Gastroesophageal sphincter (tissue), 4 donors: ENCODE data around the gene RALGPS1. TPM values are rescaled to one million over a fixed set of nuclear protein-coding genes. Genes with fewer than 3 reads are reported as not detected.
A peak's percentile ranks its signal among the peaks of the same experiment; 100 is the strongest.

Source experiments
- ATAC-seq: fragments of 150-250 bp; one replicate; pipeline ENCODE4 v1.9.1; 2016; ENCODE audit warnings: mild to moderate bottlenecking, moderate library complexity
- H3K27ac ChIP-seq, 4 donors: fragments of 200-600 bp; sonication (generic) in 3 of 4; 1 replicate in 3 of 4; 2 replicates in 1 of 4; pipeline ENCODE4 v1.5.1; 2016 to 2019
- H3K27me3 ChIP-seq: fragments of 200-600 bp; sonication (generic); one replicate; pipeline ENCODE4 v1.5.1; 2019
- H3K36me3 ChIP-seq, 2 donors: fragments of 200-600 bp; sonication (generic); one replicate each; pipeline ENCODE4 v1.5.1; 2019; ENCODE audit warnings: control low read depth in 1 of 2
- H3K4me1 ChIP-seq, 3 donors: fragments of 200-600 bp; sonication (generic); 1 replicate in 2 of 3; 2 replicates in 1 of 3; pipeline ENCODE4 v1.5.1; 2016 to 2019; ENCODE audit warnings: control low read depth in 2 of 3
- H3K4me3 ChIP-seq, 2 donors: fragments of 200-600 bp; sonication (generic); one replicate each; pipeline ENCODE4 v1.5.1; 2019; ENCODE audit warnings: mild to moderate bottlenecking in 1 of 2, moderate library complexity in 1 of 2
- H3K9me3 ChIP-seq, 3 donors: fragments of 200-600 bp; sonication (generic); one replicate each; pipeline ENCODE4 v1.5.1; 2017 to 2019; ENCODE audit warnings: control low read depth in 2 of 3
- EP300 ChIP-seq: sonication (generic); formaldehyde crosslinking; IDR thresholded peaks from one replicate; pipeline ENCODE4 v1.6.1; 2017; ENCODE audit warnings: antibody characterized with exemption, mild to moderate bottlenecking
- POLR2A ChIP-seq, 2 donors: fragments of 450-650 bp; IDR thresholded peaks; one replicate each; pipeline ENCODE4 v1.6.1; 2017; ENCODE audit warnings: antibody characterized with exemption in 2 of 2, mild to moderate bottlenecking in 2 of 2, moderate library complexity in 1 of 2
- POLR2AphosphoS5 ChIP-seq: sonication (generic); formaldehyde crosslinking; IDR thresholded peaks from one replicate; pipeline ENCODE4 v1.6.1; 2017; ENCODE audit warnings: antibody characterized with exemption
- WGBS, 2 donors: methylation state at CpG; one replicate each; pipeline ENCODE4 v1.1.5; 2018; ENCODE audit warnings: low coverage in 1 of 2; 5-methylcytosine and 5-hydroxymethylcytosine counted together
- total RNA-seq, 4 donors: library from RNA; depleted of rRNA; stranded (reverse); fragments of >200 nt; gene quantifications; one replicate each; pipeline ENCODE4 v1.1.0, GENCODE V29; 2016
- TF ChIP-seq, protein P1 (sequence below), 4 experiments: fragments of 200-600 bp in 2 of 4; fragments of 450-650 bp in 2 of 4; sonication (generic) in 1 of 4; IDR thresholded peaks; one replicate each; pipeline ENCODE4 v1.5.1; 2017 to 2019; ENCODE audit warnings: antibody characterized with exemption in 4 of 4, mild to moderate bottlenecking in 2 of 4, moderate library complexity in 2 of 4

Gene RALGPS1
- total RNA-seq, 4 donors from 2014 or later: 5.9 to 17.4 (median 11.3) TPM

DNA sequence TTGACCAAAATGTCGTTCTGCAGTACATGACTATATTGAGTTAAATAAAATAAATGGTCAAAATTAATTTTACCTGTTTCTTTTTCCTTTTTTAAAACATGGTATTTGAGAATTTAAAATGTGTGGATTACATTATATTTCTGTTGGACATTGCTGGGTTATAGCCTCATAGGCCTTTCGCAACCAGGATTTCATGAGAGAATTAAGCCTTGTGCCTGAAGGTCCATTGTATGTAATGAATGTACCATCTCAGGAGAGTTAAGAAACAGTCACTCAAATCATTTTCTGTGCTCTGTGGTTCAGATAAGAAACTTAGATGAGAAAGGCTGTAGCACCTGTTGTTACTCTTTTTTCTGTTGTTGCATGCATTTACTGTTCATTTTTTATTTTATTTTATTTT is 104.4 kb downstream of the RALGPS1 start:
- no peak for TF ChIP-seq EP300
- TF ChIP-seq POLR2AphosphoS5: no peak
- TF ChIP-seq, protein P1, sequence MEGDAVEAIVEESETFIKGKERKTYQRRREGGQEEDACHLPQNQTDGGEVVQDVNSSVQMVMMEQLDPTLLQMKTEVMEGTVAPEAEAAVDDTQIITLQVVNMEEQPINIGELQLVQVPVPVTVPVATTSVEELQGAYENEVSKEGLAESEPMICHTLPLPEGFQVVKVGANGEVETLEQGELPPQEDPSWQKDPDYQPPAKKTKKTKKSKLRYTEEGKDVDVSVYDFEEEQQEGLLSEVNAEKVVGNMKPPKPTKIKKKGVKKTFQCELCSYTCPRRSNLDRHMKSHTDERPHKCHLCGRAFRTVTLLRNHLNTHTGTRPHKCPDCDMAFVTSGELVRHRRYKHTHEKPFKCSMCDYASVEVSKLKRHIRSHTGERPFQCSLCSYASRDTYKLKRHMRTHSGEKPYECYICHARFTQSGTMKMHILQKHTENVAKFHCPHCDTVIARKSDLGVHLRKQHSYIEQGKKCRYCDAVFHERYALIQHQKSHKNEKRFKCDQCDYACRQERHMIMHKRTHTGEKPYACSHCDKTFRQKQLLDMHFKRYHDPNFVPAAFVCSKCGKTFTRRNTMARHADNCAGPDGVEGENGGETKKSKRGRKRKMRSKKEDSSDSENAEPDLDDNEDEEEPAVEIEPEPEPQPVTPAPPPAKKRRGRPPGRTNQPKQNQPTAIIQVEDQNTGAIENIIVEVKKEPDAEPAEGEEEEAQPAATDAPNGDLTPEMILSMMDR (IDR thresholded peaks at IDR 0.05): no peak
- TF ChIP-seq POLR2A (IDR thresholded peaks at IDR 0.05): no peak
- H3K36me3 ChIP-seq: no peaks in the 10 kb centered on the region
- H3K4me3 ChIP-seq: no peak overlapping the region
- WGBS, 2 donors: 97 to 98% methylated on average over 2 of the region's 2 CpGs
- ATAC-seq: no peak
- H3K27ac ChIP-seq: no peak overlapping the region
- H3K27me3 ChIP-seq: no peaks in the 10 kb centered on the region
- H3K9me3 ChIP-seq: no peaks in the 10 kb centered on the region
- H3K4me1 ChIP-seq: peaks cover 0 to 36% (median 12%) of the 10 kb centered on the region in 3 donors

DNA sequence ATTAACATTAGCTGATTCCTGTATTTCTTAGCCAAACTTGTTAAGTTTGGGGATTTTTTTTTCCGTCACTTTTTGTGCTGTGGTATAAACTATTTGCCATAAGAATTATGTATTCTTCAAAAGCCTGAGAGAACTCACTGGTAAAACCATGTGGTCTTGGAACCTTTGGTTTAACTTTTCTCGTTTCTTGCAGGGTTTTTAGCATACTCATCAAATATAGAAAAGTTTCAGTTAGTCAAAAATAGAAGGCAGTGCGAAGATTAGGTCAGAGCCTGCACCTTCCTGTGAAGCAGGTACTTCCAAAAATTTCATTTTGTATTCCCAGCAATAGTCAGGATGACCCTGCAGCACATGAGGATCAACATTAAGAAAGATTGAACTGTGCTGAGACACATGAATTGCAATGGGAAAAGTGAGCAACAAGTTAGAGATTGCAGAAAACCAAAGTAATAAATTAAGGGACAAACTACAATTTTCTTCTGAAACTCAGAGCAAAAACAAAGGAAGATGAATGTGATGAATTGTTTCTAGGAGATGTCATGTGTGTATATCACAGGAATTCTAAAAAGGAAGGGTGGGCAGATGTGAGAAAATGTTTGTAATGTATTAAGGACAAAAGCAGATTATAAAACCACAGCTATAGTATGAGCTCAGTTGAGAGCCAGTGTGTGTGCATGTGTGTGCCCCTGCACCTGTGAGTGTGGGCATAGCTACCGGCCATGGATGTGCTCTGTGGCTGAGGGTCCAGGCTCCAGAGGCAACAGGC is 105.6 kb downstream of the RALGPS1 start:
- no peak for ATAC-seq
- WGBS, 2 donors: 82 to 91% methylated on average over 4 of the region's 4 CpGs
- no peaks in the 10 kb centered on the region for H3K27me3 ChIP-seq
- peak overlapping the region in 2 of 4 donors; percentile 68 to 72 for H3K27ac ChIP-seq
- H3K4me1 ChIP-seq: peaks cover 0 to 29% (median 12%) of the 10 kb centered on the region in 3 donors
- no peaks in the 10 kb centered on the region for H3K36me3 ChIP-seq
- H3K9me3 ChIP-seq: no peaks in the 10 kb centered on the region
- no peak overlapping the region for H3K4me3 ChIP-seq
- no peak for TF ChIP-seq EP300
- TF ChIP-seq, protein P1 (IDR thresholded peaks at IDR 0.05): no peak
- no peak for TF ChIP-seq POLR2AphosphoS5
- TF ChIP-seq POLR2A (IDR thresholded peaks at IDR 0.05): no peak

DNA sequence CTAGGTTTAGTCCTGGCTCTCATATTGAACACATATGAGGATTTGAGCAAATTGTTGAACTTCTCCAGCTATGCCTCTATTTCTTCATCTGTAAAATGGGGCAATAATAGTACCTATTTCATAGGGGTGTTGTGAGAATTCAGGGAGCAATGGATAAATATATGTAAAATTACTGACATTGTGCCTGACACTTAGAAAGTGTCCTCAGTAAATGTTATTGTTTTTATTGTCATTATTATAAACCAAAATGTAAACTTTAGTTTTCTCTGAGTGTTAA is 106.2 kb downstream of the RALGPS1 start:
- TF ChIP-seq, protein P1 (IDR thresholded peaks at IDR 0.05): no peak
- no peak for TF ChIP-seq POLR2AphosphoS5
- TF ChIP-seq EP300: no peak
- TF ChIP-seq POLR2A (IDR thresholded peaks at IDR 0.05): no peak
- H3K27ac ChIP-seq: peak overlapping the region in 3 of 4 donors; percentile 67 to 72 (median 68)
- H3K4me1 ChIP-seq: peaks cover 0 to 29% (median 12%) of the 10 kb centered on the region in 3 donors
- ATAC-seq: no peak
- H3K4me3 ChIP-seq: no peak overlapping the region
- H3K27me3 ChIP-seq: no peaks in the 10 kb centered on the region
- no peaks in the 10 kb centered on the region for H3K36me3 ChIP-seq
- no peaks in the 10 kb centered on the region for H3K9me3 ChIP-seq

DNA sequence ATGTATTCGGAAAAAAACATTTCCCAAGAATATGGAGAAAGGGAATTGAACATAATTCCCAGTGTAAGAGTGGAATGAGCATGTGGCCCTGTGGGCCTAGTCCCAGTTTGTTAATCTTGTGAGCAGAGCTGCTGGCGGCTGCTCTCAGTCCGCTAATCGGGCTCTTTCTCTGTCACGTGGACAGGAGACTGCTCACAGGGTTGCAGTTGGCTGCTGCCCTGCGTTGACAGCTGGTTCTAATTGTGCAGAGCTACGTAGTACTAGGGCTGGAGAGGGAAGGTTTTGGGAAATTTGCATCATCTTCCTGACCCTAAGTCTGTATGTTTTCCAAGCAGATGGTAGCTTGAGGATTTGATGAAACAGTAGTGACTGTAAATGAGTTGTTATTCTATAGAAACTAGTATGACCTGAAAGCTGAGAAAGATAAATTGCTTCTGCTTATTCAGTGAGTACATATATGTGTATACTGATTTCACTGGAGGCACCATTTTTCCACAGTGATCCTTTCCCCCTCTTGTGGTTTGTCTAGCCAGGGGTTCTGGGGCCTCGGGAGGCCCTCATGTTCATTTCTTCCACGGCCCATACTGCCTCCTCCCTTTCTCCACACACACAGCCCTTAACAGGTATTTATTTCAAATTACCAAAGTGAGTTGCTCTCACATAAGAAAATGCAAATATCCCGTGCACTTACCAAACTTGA is 107.2 kb downstream of the RALGPS1 start:
- Histone ChIP-seq H3K4me3 (no peak overlapping the region), H3K27ac (peak overlapping the region; percentile 5 to 77 (median 70)), H3K9me3 (no peaks in the 10 kb centered on the region), H3K27me3 (no peaks in the 10 kb centered on the region), H3K36me3 (no peaks in the 10 kb centered on the region), H3K4me1 (peaks cover 0 to 29% (median 12%) of the 10 kb centered on the region in 3 donors)
- peak; percentile 96 for TF ChIP-seq POLR2AphosphoS5
- no peak for TF ChIP-seq POLR2A (IDR thresholded peaks at IDR 0.05)
- TF ChIP-seq EP300: no peak
- 19 to 26% methylated on average over 7 to 10 of the region's 10 CpGs for WGBS, 2 donors
- ATAC-seq: peak; percentile 99

DNA sequence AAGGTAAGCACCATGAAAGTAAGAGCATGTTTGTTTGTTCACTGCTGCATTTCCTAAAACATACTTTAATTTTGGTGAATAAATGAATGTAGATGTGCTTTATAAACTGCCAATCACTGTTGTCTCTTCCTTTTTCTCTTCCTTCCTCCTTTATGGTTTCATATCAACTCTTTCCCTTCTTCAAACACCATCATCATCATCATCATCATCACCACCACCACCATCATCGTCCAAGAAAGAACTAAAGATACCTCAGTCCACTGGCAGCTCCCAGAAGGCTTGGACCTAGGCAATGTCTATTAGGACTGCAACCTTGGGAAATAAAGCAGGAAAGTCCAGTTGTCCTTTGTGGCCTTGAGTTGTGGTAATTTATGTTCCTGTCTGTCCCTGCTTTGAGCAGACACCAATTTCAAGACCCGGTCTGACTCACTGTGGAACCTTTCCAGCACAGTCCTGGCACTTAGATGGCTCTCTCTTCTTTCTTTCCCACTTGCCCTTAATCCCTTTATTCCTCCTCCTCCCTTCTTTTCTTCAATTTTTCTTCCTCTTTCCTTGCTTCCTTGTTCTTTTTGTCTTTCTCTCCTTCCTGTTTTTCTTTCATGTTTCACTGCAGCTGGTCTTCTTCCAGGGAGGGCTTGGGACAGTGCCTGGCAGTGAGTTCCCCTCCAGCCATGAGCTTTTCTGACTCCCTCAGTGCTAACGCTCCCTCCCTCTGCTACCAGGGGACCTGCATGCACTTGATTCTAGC is 108.5 kb downstream of the RALGPS1 start:
- peaks cover 0 to 29% (median 12%) of the 10 kb centered on the region in 3 donors for H3K4me1 ChIP-seq
- no peaks in the 10 kb centered on the region for H3K27me3 ChIP-seq
- peak; percentile 34 for ATAC-seq
- TF ChIP-seq, protein P1 (IDR thresholded peaks at IDR 0.05): no peak
- peak; percentile 39 for TF ChIP-seq POLR2AphosphoS5
- H3K4me3 ChIP-seq: no peak overlapping the region
- H3K27ac ChIP-seq: peak overlapping the region in 3 of 4 donors; percentile 68 to 77 (median 72)
- no peaks in the 10 kb centered on the region for H3K9me3 ChIP-seq
- WGBS, 2 donors: 54 to 56% methylated on average over 2 to 3 of the region's 3 CpGs
- H3K36me3 ChIP-seq: no peaks in the 10 kb centered on the region
